HepG2 (cell line): ENCODE measurements around the gene ITGB1. TPM values are rescaled to one million over a fixed set of nuclear protein-coding genes. Genes with fewer than 3 reads are reported as not detected.

ENCODE experiments used
- AKNA ChIP-seq: sonication (generic); formaldehyde crosslinking; IDR thresholded peaks from 2 replicates; pipeline ENCODE4 v1.4.0; 2020; ENCODE audit warnings: missing genetic modification reagents, borderline replicate concordance
- ATF6 ChIP-seq: sonication (generic); formaldehyde crosslinking; conservative IDR thresholded peaks from 2 replicates; pipeline ENCODE4 v1.4.0; 2020; ENCODE audit warnings: missing genetic modification reagents
- CBX1 ChIP-seq: IDR thresholded peaks from one replicate; pipeline ENCODE4 v1.6.1; 2016; ENCODE audit warnings: antibody characterized with exemption, low read depth
- GPN1 ChIP-seq: sonication (generic); formaldehyde crosslinking; IDR thresholded peaks from 2 replicates; pipeline ENCODE4 v1.5.1; 2020; ENCODE audit warnings: missing genetic modification reagents, borderline replicate concordance
- NCOR1 ChIP-seq: fragments of 200-600 bp; sonication (generic); IDR thresholded peaks from 2 replicates; pipeline ENCODE4 v1.7.0; 2017; ENCODE audit warnings: antibody characterized with exemption, low read length, borderline replicate concordance
- NR2F1 ChIP-seq, 2 experiments: fragments of 450-650 bp in 1 of 2; formaldehyde crosslinking in 1 of 2; IDR thresholded peaks; 2 replicates each; pipeline versions ENCODE4 v1.5.0 to v1.6.1; 2016 to 2020; ENCODE audit warnings: mild to moderate bottlenecking in 1 of 2, missing compliant biosample characterization in 1 of 2, missing genetic modification reagents in 1 of 2, moderate library complexity in 1 of 2
- RNF219 ChIP-seq: sonication (generic); formaldehyde crosslinking; IDR thresholded peaks from 2 replicates; pipeline ENCODE4 v1.5.0; 2020; ENCODE audit warnings: mild to moderate bottlenecking, missing genetic modification reagents
- SP4 ChIP-seq: sonication (generic); formaldehyde crosslinking; IDR thresholded peaks from 2 replicates; pipeline ENCODE4 v1.8.1; 2023; ENCODE audit warnings: mild to moderate bottlenecking, missing genetic modification reagents
- ZBTB49 ChIP-seq: sonication (generic); formaldehyde crosslinking; IDR thresholded peaks from 2 replicates; pipeline ENCODE4 v1.4.0; 2020; ENCODE audit warnings: missing genetic modification reagents, borderline replicate concordance
- ZFP90 ChIP-seq: sonication (generic); formaldehyde crosslinking; IDR thresholded peaks from 2 replicates; pipeline ENCODE4 v1.8.0; 2022; ENCODE audit warnings: missing genetic modification reagents, mild to moderate bottlenecking, inconsistent platforms, borderline replicate concordance
- ZNF18 ChIP-seq: sonication (generic); formaldehyde crosslinking; IDR thresholded peaks from 2 replicates; pipeline ENCODE4 v1.8.0; 2022; ENCODE audit warnings: mild to moderate bottlenecking, missing genetic modification reagents; ENCODE audit not compliant: insufficient replicate concordance
- ZNF292 ChIP-seq: sonication (generic); formaldehyde crosslinking; IDR thresholded peaks from 2 replicates; pipeline ENCODE4 v1.8.1; 2022; ENCODE audit warnings: mild to moderate bottlenecking, low read depth, missing genetic modification reagents, borderline replicate concordance
- ZNF333 ChIP-seq: sonication (generic); formaldehyde crosslinking; IDR thresholded peaks from 2 replicates; pipeline ENCODE4 v1.4.0; 2020; ENCODE audit warnings: mild to moderate bottlenecking, missing genetic modification reagents, borderline replicate concordance
- polyA plus RNA-seq, 8 experiments: library from polyadenylated mRNA; depleted of rRNA in 3 of 8; stranded (reverse) in 7 of 8; unstranded in 1 of 8; fragments of >200 nt; fragmentation: Illumina TruSeq in 4 of 8; extraction: Trizol in 4 of 8; gene quantifications; 2 replicates each; pipeline versions ENCODE4 v1.2.1 to v1.2.3, GENCODE V29; 2011 to 2016; ENCODE audit warnings: low read depth in 4 of 8, missing spikeins in 1 of 8, mixed read lengths in 1 of 8; ENCODE audit not compliant: insufficient read depth in 1 of 8
- total RNA-seq, 5 experiments: library from RNA; depleted of rRNA; stranded (reverse); fragments of >200 nt; fragmentation: Illumina TruSeq; extraction: Trizol; gene quantifications; 2 replicates each; pipeline ENCODE4 v1.2.3, GENCODE V29; 2016; ENCODE audit warnings: low read depth in 1 of 5

The ITGB1 gene
- total and polyA plus RNA-seq, 2 of the 13 experiments (the other 11 are each of a cell fraction or from before 2014, with no cell fraction given), result 190 to 204 TPM

- peak; percentile 57; the same call in 1 of the 2 replicates for TF ChIP-seq ZNF292 (CRISPR knock-in tag)
- TF ChIP-seq NR2F1 (CRISPR knock-in tag; IDR thresholded peaks at IDR 0.05), result no peak
- peak; percentile 82 for TF ChIP-seq SP4 (CRISPR knock-in tag)
- no peak for TF ChIP-seq GPN1 (CRISPR knock-in tag)
- peak; percentile 31; the same call in 1 of the 2 replicates for TF ChIP-seq NCOR1
- TF ChIP-seq ZNF18 (CRISPR knock-in tag), result no peak
- TF ChIP-seq ZBTB49 (CRISPR knock-in tag), result no peak
- peak; percentile 63 for TF ChIP-seq CBX1
- TF ChIP-seq ZFP90, result peak; percentile 95
- no peak for TF ChIP-seq AKNA (CRISPR knock-in tag)
- TF ChIP-seq ZNF333, result 0 out of 2 replicates have a peak, but pooled peaks have one; percentile 49
- no peak for TF ChIP-seq RNF219
- TF ChIP-seq ATF6 (CRISPR knock-in tag), result no peak
Observed at GRCh38 chr10:32958085-32959005, at the start of gene ITGB1 (continued).
